HG02870 (cell line): Measurements from ENCODE around the gene SH3RF1.
A peak's percentile ranks its signal among the peaks of the same experiment; 100 is the strongest.
"Not testable (repeated sequence)": the region's sequence is repeated elsewhere in the genome, so short reads cannot be mapped to it uniquely, and the experiment has no call there.

Experiments
- ATAC-seq: cut with Tn5 transposase; IDR thresholded peaks from one replicate; pipeline ENCODE4 v1.9.1; 2021; ENCODE audit warnings: mild to moderate bottlenecking, moderate library complexity; ENCODE audit not compliant: unreplicated experiment

The SH3RF1 gene

GRCh38 chr4:169277838-169278237, 7.1 kb upstream of the SH3RF1 start:
- ATAC-seq, result not testable (repeated sequence)

GRCh38 chr4:169275180-169275579, 4.4 kb upstream of the SH3RF1 start:
- no peak for ATAC-seq

DNA sequence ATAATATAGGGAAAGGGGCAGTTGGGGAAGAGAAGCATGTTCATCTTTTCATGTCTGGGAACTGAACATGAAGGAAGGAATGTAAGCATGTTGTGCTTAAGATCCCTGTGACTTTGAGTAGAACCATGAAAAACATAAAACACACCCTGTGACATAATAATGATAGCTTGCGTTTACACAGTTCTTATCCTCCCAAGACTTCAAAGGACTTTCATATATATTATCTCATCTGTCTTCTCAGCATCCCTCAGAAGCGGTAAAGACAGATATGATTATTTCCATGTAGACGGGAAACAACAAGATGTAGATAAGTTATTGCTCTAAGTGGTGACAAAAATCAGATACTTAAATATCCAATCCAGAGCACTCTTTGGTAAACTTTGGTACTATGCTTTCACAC, 3.3 kb upstream of the SH3RF1 start:
- ATAC-seq, result no peak

GRCh38 chr4:169272265-169272886, 1.6 kb upstream of the SH3RF1 start:
- no peak for ATAC-seq

DNA sequence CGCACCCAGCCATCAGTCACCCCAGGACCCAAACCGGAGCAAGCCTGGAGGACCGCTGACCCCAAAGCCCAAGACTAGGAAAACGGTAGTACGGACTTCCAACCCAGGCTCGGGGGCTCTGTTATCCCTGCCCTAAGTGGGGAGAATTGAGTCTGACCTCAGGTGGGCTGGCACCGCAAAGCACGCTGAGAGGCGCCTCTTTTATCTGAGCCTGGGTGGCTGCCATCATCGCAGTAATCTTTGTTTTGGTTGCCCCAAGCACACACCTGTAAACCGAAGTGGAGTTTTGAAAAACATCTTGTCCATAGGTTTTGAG, 894 bp upstream of the SH3RF1 start:
- ATAC-seq, result no peak

GRCh38 chr4:169269916-169270809, 593 bp downstream of the SH3RF1 start:
- peak; percentile 41 for ATAC-seq

DNA sequence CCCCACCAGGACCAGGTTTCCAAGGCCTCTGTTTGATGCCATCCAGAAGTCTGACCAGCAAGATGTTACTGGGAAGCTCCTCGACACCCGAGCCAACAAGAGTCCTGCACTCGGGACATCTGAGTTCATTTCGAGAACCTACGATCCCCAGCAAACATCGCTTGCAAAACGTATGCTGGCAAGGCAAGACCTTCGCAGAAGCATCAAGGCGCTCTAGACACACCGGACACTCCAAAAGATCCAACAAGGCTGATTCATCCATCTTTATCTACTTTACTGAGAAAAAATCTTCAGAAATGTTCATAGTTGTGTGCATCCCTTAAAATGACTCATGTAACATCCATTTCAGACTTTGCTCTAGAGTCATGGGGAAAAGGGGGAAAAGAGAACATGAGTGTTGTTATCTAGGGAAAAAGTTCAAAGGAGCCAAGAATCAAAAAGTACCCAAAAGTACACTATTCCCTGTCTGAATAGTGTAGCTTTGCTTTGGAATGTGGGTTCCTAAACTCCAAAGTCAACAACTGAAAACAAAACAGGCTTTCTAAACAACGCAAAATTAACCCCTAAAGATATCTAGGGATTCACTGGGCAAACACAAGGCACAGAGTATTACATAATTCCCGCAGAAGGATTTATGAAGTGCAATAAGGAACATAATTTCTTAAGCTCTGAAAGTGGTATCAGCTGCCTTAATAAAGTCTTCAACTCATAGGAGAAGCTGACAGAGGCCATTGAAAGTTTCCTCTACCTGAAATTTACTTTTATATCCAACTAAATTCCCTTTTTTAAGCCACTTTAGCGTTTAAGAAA, 1.6 kb downstream of the SH3RF1 start:
- ATAC-seq, result no peak

GRCh38 chr4:169267070-169267469, 3.7 kb downstream of the SH3RF1 start:
- no peak for ATAC-seq

- ATAC-seq, result no peak
These were observed 4.1 kb downstream of the SH3RF1 start for GRCh38 chr4:169266661-169267060.

- ATAC-seq, result no peak
These were observed 4.7 kb downstream of the SH3RF1 start for GRCh38 chr4:169266081-169266480.

GRCh38 chr4:169263791-169264392, 6.9 kb downstream of the SH3RF1 start:
- no peak for ATAC-seq

DNA sequence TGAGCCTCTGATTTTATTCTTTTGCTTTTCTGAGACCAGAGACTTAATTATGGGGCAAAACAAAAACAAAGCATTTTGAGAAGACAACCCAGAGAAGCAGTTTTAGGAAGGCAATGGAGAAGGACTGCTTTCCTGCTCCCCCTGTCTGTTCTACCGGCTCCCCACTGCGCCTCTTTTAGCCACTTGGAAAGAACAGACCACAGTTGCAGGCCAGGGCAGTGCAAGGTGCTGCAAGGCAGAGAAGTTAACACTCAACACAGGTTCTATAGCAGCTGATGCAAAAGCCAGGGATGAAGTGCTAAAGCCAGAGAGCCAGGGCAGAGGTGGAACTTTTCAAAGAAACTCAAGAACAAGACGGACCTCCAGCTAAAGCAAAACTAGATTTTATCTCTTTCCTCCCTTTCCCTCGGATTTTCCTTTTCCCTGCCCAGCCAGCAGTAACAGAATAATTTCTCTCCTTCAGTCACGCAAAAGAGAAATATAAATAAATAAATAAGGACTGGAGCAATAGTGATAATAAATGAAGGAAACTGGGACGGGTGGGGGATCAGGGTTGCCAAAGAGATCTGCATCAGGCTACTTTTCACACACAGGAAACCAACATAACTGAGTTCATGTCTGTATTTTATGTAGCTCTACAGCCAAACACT, 10.4 kb downstream of the SH3RF1 start:
- no peak for ATAC-seq

GRCh38 chr4:169259271-169259670, 11.5 kb downstream of the SH3RF1 start:
- ATAC-seq, result no peak

GRCh38 chr4:169258141-169258540, 12.6 kb downstream of the SH3RF1 start:
- ATAC-seq, result no peak

DNA sequence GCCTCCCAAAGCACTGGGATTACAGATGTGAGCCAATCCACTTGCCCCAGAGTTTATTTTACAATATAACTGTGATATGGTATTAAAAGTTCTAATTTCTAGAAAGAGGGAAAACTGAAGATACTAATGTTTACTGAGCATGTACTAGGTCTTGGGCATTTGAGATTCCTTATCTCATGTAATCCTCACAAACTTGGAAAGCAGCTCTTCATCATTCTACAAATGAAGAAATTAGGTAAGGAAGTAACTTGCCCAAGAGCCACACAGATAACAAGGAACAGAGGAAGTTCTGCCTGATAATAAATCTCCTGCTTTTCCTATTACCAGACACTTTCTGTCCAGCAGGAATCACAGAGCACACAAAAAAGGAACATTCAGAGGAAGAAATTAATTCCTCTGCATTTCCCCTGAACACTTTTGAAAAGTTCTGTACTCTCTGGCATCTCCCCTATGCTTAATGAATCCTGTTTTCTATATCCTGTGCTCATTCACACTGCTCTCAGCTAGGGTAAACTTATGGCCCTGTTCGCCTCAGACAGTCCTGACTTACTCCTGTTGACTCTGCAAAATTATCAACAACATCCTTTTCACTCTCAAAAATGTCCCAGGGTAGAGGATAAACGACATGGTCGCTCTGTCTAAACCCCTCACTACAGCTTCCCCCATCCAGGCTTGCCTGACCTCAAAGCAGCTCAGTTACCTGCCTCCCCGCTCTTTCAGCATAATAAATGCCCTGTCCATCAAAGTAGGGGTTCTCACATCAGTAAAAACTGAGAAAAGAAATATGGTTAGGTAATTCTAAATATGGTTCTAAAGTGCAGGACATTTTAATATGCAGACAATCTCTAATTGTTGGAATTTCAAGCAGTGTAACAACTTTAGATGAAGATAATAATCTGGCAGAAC, 13.6 kb downstream of the SH3RF1 start:
- no peak for ATAC-seq

- no peak for ATAC-seq
These were observed 14.6 kb downstream of the SH3RF1 start for GRCh38 chr4:169256101-169256612.

GRCh38 chr4:169254546-169254983, 16.2 kb downstream of the SH3RF1 start:
- no peak for ATAC-seq

- no peak for ATAC-seq
These were observed 16.9 kb downstream of the SH3RF1 start for GRCh38 chr4:169253904-169254303.

DNA sequence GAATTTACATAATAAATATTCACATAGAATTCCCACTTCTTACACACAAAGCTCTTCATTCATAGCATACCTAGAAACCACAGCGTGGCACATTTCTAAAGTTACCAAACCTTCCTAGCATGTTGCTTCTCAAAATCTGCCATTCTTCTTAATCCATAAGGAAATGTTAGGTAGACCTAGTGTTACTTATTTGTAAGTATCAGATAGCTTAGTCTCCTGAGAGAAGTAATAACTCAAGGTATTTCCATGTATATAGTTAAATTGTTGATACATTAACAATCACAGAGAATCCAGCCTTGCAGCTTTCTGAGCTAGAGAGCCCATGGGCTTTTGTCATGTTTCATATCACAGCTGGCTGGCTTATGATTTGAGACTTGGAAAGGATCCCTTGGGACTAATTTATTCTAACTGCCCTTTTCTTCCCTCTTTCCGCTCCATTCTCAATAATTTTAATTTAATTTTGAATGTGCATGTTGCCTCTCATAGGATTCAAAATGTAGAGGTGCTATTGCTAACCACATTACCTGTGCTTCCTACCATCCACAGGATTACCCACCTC, 17.6 kb downstream of the SH3RF1 start:
- no peak for ATAC-seq
